ENCODE results near the gene CCDC68.
A peak's percentile ranks its signal among the peaks of the same experiment; 100 is the strongest.

CCDC68 gene

GRCh38 chr18:54960197-54960596 is 936 bp upstream of the CCDC68 start:
- DNase-seq, result no peak

GRCh38 chr18:54957996-54958395 is 1.3 kb downstream of the CCDC68 start:
- no peak for DNase-seq

- DNase-seq, result no peak
Measured at GRCh38 chr18:54957296-54957832, 1.9 kb downstream of the CCDC68 start.

- no peak for DNase-seq
Measured at GRCh38 chr18:54956506-54956905, 2.8 kb downstream of the CCDC68 start.

- DNase-seq, result no peak
Measured at GRCh38 chr18:54952026-54952425, 7.2 kb downstream of the CCDC68 start.

GRCh38 chr18:54950221-54950620 is 9.0 kb downstream of the CCDC68 start:
- DNase-seq, result no peak

GRCh38 chr18:54949588-54949987 is 9.7 kb downstream of the CCDC68 start:
- DNase-seq, result no peak

GRCh38 chr18:54948350-54948837 is 10.9 kb downstream of the CCDC68 start:
- no peak for DNase-seq

GRCh38 chr18:54947091-54947490 is 12.2 kb downstream of the CCDC68 start:
- no peak for DNase-seq

GRCh38 chr18:54946149-54946581 is 13.1 kb downstream of the CCDC68 start:
- peak; percentile 28 for DNase-seq

- no peak for DNase-seq
Measured at GRCh38 chr18:54945576-54946125, 13.6 kb downstream of the CCDC68 start.

- DNase-seq, result no peak
Measured at GRCh38 chr18:54942569-54942968, 16.7 kb downstream of the CCDC68 start.

- DNase-seq, result no peak
Measured at GRCh38 chr18:54942144-54942543, 17.1 kb downstream of the CCDC68 start.

GRCh38 chr18:54939361-54939917 is 19.8 kb downstream of the CCDC68 start:
- DNase-seq, result no peak

GRCh38 chr18:54938506-54938905 is 20.8 kb downstream of the CCDC68 start:
- no peak for DNase-seq

- no peak for DNase-seq
Measured at GRCh38 chr18:54932472-54932871, 26.8 kb downstream of the CCDC68 start.

GRCh38 chr18:54931152-54931551 is 28.1 kb downstream of the CCDC68 start:
- no peak for DNase-seq

- no peak for DNase-seq
Measured at GRCh38 chr18:54928236-54928635, 31.0 kb downstream of the CCDC68 start.

- DNase-seq, result peak; percentile 50
Measured at GRCh38 chr18:54926593-54927325, 32.5 kb downstream of the CCDC68 start.

GRCh38 chr18:54924948-54925347 is 34.3 kb downstream of the CCDC68 start:
- peak; percentile 16 for DNase-seq

- no peak for DNase-seq
Measured at GRCh38 chr18:54923339-54923956, 35.8 kb downstream of the CCDC68 start.

- no peak for DNase-seq
Measured at GRCh38 chr18:54919412-54919811, 39.8 kb downstream of the CCDC68 start.

GRCh38 chr18:54918060-54918459 is 41.2 kb downstream of the CCDC68 start:
- DNase-seq, result no peak

GRCh38 chr18:54916507-54916906 is 42.8 kb downstream of the CCDC68 start:
- no peak for DNase-seq

Measured in fibroblast of skin of right quadriceps (primary cell).